ENCODE data around the gene PIK3R1.
"Not testable (repeated sequence)": the region's sequence is repeated elsewhere in the genome, so short reads cannot be mapped to it uniquely, and the experiment has no call there.

The PIK3R1 gene

GRCh38 chr5:68227532-68228160 lies 12.1 kb downstream of the PIK3R1 start:
- DNase-seq = no peak

- DNase-seq = no peak
Observed at GRCh38 chr5:68229416-68229815, 13.9 kb downstream of the PIK3R1 start.

- no peak for DNase-seq
Observed at GRCh38 chr5:68230285-68230684, 14.7 kb downstream of the PIK3R1 start.

- no peak for DNase-seq
Observed at GRCh38 chr5:68231414-68232076, 16.0 kb downstream of the PIK3R1 start.

GRCh38 chr5:68232277-68232676 lies 16.7 kb downstream of the PIK3R1 start:
- DNase-seq = no peak

GRCh38 chr5:68233075-68233474 lies 17.5 kb downstream of the PIK3R1 start:
- no peak for DNase-seq

GRCh38 chr5:68235229-68235628 lies 19.7 kb downstream of the PIK3R1 start:
- not testable (repeated sequence) for DNase-seq

- DNase-seq = no peak
Observed at GRCh38 chr5:68237715-68238114, 22.2 kb downstream of the PIK3R1 start.

- peak; percentile 81 for DNase-seq
Observed at GRCh38 chr5:68239487-68239886, 23.9 kb downstream of the PIK3R1 start.

- no peak for DNase-seq
Observed at GRCh38 chr5:68240202-68240601, 24.6 kb downstream of the PIK3R1 start.

GRCh38 chr5:68240771-68241170 lies 25.2 kb downstream of the PIK3R1 start:
- no peak for DNase-seq

GRCh38 chr5:68242743-68243142 lies 27.2 kb downstream of the PIK3R1 start:
- no peak for DNase-seq

- DNase-seq = no peak
Observed at GRCh38 chr5:68243251-68243650, 27.7 kb downstream of the PIK3R1 start.

- no peak for DNase-seq
Observed at GRCh38 chr5:68243681-68244080, 28.1 kb downstream of the PIK3R1 start.

GRCh38 chr5:68245319-68245718 lies 29.8 kb downstream of the PIK3R1 start:
- DNase-seq = no peak

- no peak for DNase-seq
Observed at GRCh38 chr5:68246802-68247201, 31.2 kb downstream of the PIK3R1 start.

- DNase-seq = no peak
Observed at GRCh38 chr5:68247627-68248026, 32.1 kb downstream of the PIK3R1 start.

GRCh38 chr5:68248896-68249295 lies 33.3 kb downstream of the PIK3R1 start:
- DNase-seq = no peak

GRCh38 chr5:68249520-68249919 lies 34.0 kb downstream of the PIK3R1 start:
- DNase-seq = no peak

- DNase-seq = no peak
Observed at GRCh38 chr5:68250661-68251298, 35.2 kb downstream of the PIK3R1 start.

- DNase-seq = peak; percentile 50
Observed at GRCh38 chr5:68251386-68251785, 35.8 kb downstream of the PIK3R1 start.

- DNase-seq = no peak
Observed at GRCh38 chr5:68251804-68252522, 36.4 kb downstream of the PIK3R1 start.
